WERI-Rb-1 (cell line): ENCODE measurements around the gene FBXO41.

ENCODE experiments used
- DNase-seq: peaks from one replicate; pipeline ENCODE4 v3.0.0-alpha.2; 2020
- H3K27ac ChIP-seq: fragments of 250-450 bp; sonication (Bioruptor Pico); 2 replicates; pipeline ENCODE4 v1.5.1; 2020; ENCODE audit warnings: mild to moderate bottlenecking, moderate library complexity
- H3K27me3 ChIP-seq: fragments of 250-450 bp; sonication (Bioruptor Pico); 2 replicates; pipeline ENCODE4 v1.5.1; 2021; ENCODE audit warnings: mild to moderate bottlenecking, low read depth, moderate library complexity; ENCODE audit not compliant: insufficient read depth, severe bottlenecking
- H3K36me3 ChIP-seq: fragments of 250-450 bp; sonication (Bioruptor Pico); 2 replicates; pipeline ENCODE4 v1.5.1; 2020; ENCODE audit warnings: mild to moderate bottlenecking, moderate library complexity
- H3K4me3 ChIP-seq: 2 replicates; pipeline ENCODE4 v1.5.1; 2011; ENCODE audit warnings: low read depth, mild to moderate bottlenecking, control low read depth, low read length
- H3K9me3 ChIP-seq: fragments of 250-450 bp; sonication (Bioruptor Pico); 2 replicates; pipeline ENCODE4 v1.5.1; 2021; ENCODE audit warnings: mild to moderate bottlenecking, moderate library complexity; ENCODE audit not compliant: severe bottlenecking
- CTCF ChIP-seq: IDR thresholded peaks from 2 replicates; pipeline ENCODE4 v1.5.1; 2011; ENCODE audit warnings: low read depth, mild to moderate bottlenecking, control low read depth, inconsistent platforms, low read length

The FBXO41 gene

GRCh38 chr2:73215254-73215653 is 69.0 kb downstream of the FBXO41 start:
- DNase-seq, result no peak
- no peak for TF ChIP-seq CTCF
- Histone ChIP-seq H3K4me3 (peak overlapping the region; percentile 93; the same call in 1 of the 2 replicates), H3K36me3 (peaks cover 16% of the 10 kb centered on the region), H3K27ac (no peak overlapping the region), H3K27me3 (no peaks in the 10 kb centered on the region), H3K9me3 (no peaks in the 10 kb centered on the region)

DNA sequence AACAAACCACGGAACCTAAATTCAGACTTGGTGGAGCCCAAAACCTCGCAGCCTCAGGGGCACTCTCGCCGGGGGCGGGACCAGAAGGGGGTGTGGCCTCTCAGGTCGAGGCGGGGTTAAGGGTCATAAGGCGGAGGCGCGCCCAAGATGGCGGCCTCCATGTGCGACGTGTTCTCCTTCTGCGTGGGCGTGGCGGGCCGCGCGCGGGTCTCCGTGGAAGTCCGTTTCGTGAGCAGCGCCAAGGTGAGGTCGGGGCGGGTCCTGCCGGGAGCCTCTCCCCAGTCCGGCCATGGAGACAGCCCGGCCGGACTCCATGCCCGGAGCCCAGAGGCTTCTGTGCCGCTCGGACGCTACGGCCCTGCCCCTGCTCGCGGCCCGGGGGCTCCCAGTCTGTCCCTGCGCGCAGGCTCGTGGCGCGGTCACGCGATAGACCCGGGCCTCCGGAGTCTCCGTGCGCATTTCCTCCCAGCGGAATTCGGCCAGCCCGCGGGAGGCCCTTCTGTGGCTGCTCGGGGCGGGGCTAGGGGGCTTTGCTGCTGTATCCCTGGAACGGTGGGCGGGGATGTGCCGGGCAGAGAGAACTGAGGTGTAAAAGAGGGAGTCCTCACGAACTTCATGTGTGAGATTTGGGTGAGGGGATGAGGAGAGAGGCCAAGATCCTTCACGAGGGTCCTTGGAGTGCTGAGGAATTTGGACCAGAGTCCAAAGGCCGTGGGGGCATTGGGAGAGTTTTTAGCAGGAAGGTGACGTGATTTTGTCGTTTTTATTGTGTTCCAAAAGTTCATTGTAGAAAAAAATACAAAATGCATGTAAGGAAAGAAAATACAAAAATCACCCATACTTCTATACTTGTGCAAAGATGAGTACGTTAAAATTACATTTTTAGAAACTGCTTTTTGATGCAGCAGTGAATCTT is 69.9 kb downstream of the FBXO41 start, which contains the start of gene SMYD5:
SMYD5 (plus strand) TSS at position 126 of the 916 bp plus-strand sequence; CDS start at position 148, 22 bp downstream.
- no peak for TF ChIP-seq CTCF
- peak within 1 kb of the TSS; percentile 93 for H3K4me3 ChIP-seq
- H3K36me3 ChIP-seq, result peaks cover 8% of the 10 kb centered on the region
- peak; percentile 90 for DNase-seq
- H3K9me3 ChIP-seq, result no peaks in the 10 kb centered on the region
- H3K27ac ChIP-seq, result peak within 1 kb of the TSS; percentile 77
- H3K27me3 ChIP-seq, result no peaks in the 10 kb centered on the region

DNA sequence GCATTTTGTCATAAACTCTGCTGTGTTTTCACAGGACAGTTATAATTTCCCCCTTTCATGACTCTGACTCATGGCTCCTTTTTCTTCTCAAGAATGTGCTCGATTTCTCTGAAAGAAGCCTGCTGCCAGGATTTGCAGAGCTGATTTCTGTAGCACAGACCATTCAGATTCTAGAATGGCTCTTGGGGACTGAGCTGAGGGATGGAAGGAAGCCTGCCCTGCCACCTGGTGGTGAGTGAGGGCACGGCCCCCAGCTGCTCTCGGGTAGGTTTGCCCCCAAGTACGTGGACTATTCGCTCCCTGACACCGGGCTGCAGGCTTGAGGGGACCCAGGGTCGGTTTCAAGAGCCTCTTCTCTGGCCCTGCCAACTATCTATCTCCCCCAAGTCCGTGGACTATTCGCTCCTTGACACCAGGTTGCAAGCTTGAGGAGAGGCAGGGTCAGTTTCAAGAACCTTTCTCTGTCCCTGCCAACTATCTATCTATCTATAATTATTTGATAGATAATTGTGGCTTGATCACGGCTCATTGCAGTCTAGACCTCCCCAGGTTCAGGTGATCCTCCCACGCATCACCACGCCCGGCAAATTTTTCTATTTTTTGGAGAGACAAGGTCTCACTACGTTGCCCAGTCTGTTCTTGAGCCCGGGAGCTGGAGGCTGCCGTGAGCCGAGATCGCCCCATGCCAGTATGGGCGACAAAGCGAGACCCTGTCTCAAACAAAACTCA is 71.7 kb downstream of the FBXO41 start:
- Histone ChIP-seq H3K9me3 (no peaks in the 10 kb centered on the region), H3K36me3 (peaks cover 3% of the 10 kb centered on the region; the same call in 1 of the 2 replicates), H3K27me3 (no peaks in the 10 kb centered on the region), H3K4me3 (no peak overlapping the region), H3K27ac (no peak overlapping the region)
- DNase-seq, result peak; percentile 85
- TF ChIP-seq CTCF, result peak; percentile 99

DNA sequence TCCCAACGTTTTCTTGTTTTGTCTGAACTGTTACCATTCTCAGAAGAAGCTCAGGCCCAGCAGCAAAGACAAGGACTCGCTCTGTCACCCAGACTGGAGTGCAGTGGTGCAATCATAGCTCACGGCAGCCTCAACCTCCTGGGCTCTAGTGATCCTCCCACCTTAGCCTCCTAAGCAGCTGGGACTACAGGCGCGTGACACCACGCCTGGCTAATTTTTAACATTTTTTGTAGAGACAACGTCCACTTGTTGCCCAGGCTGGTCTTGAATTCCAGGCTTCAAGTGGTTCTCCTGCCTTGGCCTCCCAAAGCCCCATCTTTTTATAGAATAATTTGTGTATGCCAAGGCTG is 72.2 kb downstream of the FBXO41 start:
- DNase-seq, result no peak
- Histone ChIP-seq H3K4me3 (no peak overlapping the region), H3K27ac (no peak overlapping the region), H3K27me3 (no peaks in the 10 kb centered on the region), H3K9me3 (no peaks in the 10 kb centered on the region), H3K36me3 (peaks cover 3% of the 10 kb centered on the region; the same call in 1 of the 2 replicates)
- no peak for TF ChIP-seq CTCF

DNA sequence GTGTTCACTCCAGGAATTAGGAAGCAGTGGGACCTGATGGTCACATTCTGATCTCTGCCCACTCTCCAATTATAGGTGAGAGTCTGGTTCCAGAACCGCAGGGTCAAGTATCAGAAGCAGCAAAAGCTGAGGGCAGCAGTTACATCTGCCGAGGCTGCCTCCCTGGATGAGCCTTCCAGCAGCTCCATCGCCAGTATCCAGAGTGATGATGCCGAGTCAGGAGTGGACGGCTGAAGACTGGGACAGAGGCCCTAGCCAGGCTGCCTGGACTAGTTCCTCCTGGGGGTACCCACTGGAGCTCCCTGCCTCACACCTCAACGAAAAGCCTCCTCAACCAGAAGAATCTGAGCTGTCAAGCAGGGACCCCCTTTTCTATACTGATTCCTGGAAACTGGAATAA is 73.6 kb downstream of the FBXO41 start:
- Histone ChIP-seq H3K27ac (no peak overlapping the region), H3K36me3 (peaks cover 3% of the 10 kb centered on the region; the same call in 1 of the 2 replicates), H3K27me3 (no peaks in the 10 kb centered on the region), H3K4me3 (no peak overlapping the region), H3K9me3 (no peaks in the 10 kb centered on the region)
- no peak for TF ChIP-seq CTCF
- no peak for DNase-seq
